Right atrium auricular region (tissue), 2 donors: ENCODE results near the gene HPSE2. TPM values are rescaled to one million over a fixed set of nuclear protein-coding genes. Genes with fewer than 3 reads are reported as not detected.

Experiments used
- DNase-seq: peaks from one replicate; pipeline ENCODE4 v3.0.0-alpha.2; 2019; ENCODE audit warnings: low spot score
- H3K27ac ChIP-seq, 2 donors: fragments of 200-600 bp; sonication (generic); 1 replicate in 1 of 2; 2 replicates in 1 of 2; pipeline ENCODE4 v1.5.1; 2016 to 2019
- H3K27me3 ChIP-seq, 2 donors: fragments of 200-600 bp; sonication (generic); one replicate each; pipeline versions ENCODE4 v1.5.1 to v1.6.0; 2017 to 2019
- H3K36me3 ChIP-seq: fragments of 200-600 bp; sonication (generic); one replicate; pipeline ENCODE4 v1.5.1; 2016
- H3K4me1 ChIP-seq, 2 donors: fragments of 200-600 bp; sonication (generic); one replicate each; pipeline versions ENCODE4 v1.5.1 to v1.6.0; 2017 to 2019
- H3K4me3 ChIP-seq, 2 donors: fragments of 200-600 bp; sonication (generic); 1 replicate in 1 of 2; 2 replicates in 1 of 2; pipeline ENCODE4 v1.5.1; 2017 to 2019; ENCODE audit warnings: mild to moderate bottlenecking in 1 of 2, moderate library complexity in 1 of 2
- H3K9me3 ChIP-seq, 2 donors: fragments of 200-600 bp; sonication (generic); one replicate each; pipeline ENCODE4 v1.5.1; 2019
- CTCF ChIP-seq, 2 donors: fragments of 200-600 bp; sonication (generic); IDR thresholded peaks; one replicate each; pipeline ENCODE4 v1.5.1; 2019; ENCODE audit warnings: antibody characterized with exemption in 2 of 2
- total RNA-seq, 2 donors: library from RNA; depleted of rRNA; stranded (reverse); fragments of >200 nt; gene quantifications; one replicate each; pipeline ENCODE4 v1.1.0, GENCODE V29; 2016

Gene HPSE2
- total RNA-seq, 2 donors from 2014 or later, result not detected

- no peak for TF ChIP-seq CTCF (IDR thresholded peaks at IDR 0.05)
- H3K4me1 ChIP-seq, result no peaks in the 10 kb centered on the region
These were observed 633.4 kb downstream of the HPSE2 start for GRCh38 chr10:98602224-98602623.

GRCh38 chr10:98599032-98599610 is 636.5 kb downstream of the HPSE2 start:
- H3K9me3 ChIP-seq, result peaks cover 0 to 21% of the 10 kb centered on the region in 2 donors
- no peak for DNase-seq
- no peaks in the 10 kb centered on the region for H3K4me1 ChIP-seq
- H3K27me3 ChIP-seq, result no peaks in the 10 kb centered on the region
- TF ChIP-seq CTCF (IDR thresholded peaks at IDR 0.05), result no peak
- no peak overlapping the region for H3K27ac ChIP-seq
- H3K36me3 ChIP-seq, result no peaks in the 10 kb centered on the region
- no peak overlapping the region for H3K4me3 ChIP-seq

More at GRCh38 chr10:98602224-98602623, 633.4 kb downstream of the HPSE2 start:
- Histone ChIP-seq H3K4me3 (no peak overlapping the region), H3K36me3 (no peaks in the 10 kb centered on the region), H3K27me3 (no peaks in the 10 kb centered on the region), H3K27ac (no peak overlapping the region), H3K9me3 (peaks cover 0 to 3% of the 10 kb centered on the region in 2 donors)
- DNase-seq, result no peak

- no peak for TF ChIP-seq CTCF (IDR thresholded peaks at IDR 0.05)
These were observed 639.2 kb downstream of the HPSE2 start for GRCh38 chr10:98596404-98596803.

GRCh38 chr10:98589691-98590090 is 646.0 kb downstream of the HPSE2 start:
- DNase-seq, result no peak
- Histone ChIP-seq H3K9me3 (no peaks in the 10 kb centered on the region), H3K4me3 (no peak overlapping the region), H3K27me3 (no peaks in the 10 kb centered on the region), H3K36me3 (no peaks in the 10 kb centered on the region), H3K27ac (no peak overlapping the region), H3K4me1 (no peaks in the 10 kb centered on the region)
- no peak for TF ChIP-seq CTCF (IDR thresholded peaks at IDR 0.05)

More at GRCh38 chr10:98596404-98596803, 639.2 kb downstream of the HPSE2 start:
- no peaks in the 10 kb centered on the region for H3K36me3 ChIP-seq
- no peak overlapping the region for H3K27ac ChIP-seq
- no peaks in the 10 kb centered on the region for H3K27me3 ChIP-seq
- H3K9me3 ChIP-seq, result peaks cover 0 to 21% of the 10 kb centered on the region in 2 donors
- no peaks in the 10 kb centered on the region for H3K4me1 ChIP-seq
- DNase-seq, result no peak
- H3K4me3 ChIP-seq, result no peak overlapping the region

GRCh38 chr10:98589007-98589406 is 646.6 kb downstream of the HPSE2 start:
- Histone ChIP-seq H3K27me3 (no peaks in the 10 kb centered on the region), H3K4me1 (no peaks in the 10 kb centered on the region), H3K27ac (no peak overlapping the region), H3K9me3 (no peaks in the 10 kb centered on the region), H3K4me3 (no peak overlapping the region), H3K36me3 (no peaks in the 10 kb centered on the region)
- TF ChIP-seq CTCF (IDR thresholded peaks at IDR 0.05), result no peak
- DNase-seq, result no peak
